Epithelial cell of prostate (primary cell): ENCODE results near the gene SKAP1.

Source experiments
- DNase-seq: peaks from one replicate; pipeline ENCODE4 v3.0.0-alpha.2; 2011; ENCODE audit warnings: low read depth, low spot score
- H3K27ac ChIP-seq: fragments of 450-650 bp; 2 replicates; pipeline ENCODE4 v1.5.1; 2017; ENCODE audit warnings: mild to moderate bottlenecking

Gene SKAP1

DNA sequence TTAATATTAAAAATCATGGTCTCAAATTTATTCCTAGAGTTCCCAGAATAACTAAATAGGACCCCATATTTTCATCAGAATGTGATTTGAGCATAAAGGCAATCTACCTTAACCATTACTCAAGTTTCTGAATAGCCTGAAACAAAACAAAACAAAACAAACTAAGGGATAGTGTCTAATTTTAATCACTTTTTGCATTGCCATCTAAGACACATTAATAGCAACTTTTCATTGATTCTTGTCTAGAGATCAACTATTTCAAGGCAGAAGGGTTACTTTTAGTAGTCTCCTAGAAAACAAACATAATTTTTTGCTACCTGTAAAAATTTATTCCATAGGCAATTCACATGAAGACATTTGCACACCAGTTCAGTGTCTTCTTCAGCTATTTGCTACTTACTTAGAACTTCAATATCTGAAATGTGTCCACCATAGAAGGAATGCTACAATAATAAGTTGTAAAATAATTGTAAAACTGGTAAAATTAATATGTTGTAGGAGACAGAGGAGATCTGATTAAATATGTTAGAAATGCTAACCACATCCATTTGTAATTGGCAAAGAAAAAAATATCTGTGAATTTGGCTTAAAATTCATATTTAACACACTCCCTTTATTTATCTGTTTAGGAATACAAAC is 94.7 kb downstream of the SKAP1 start:
- no peak for DNase-seq
- H3K27ac ChIP-seq = no peak overlapping the region

DNA sequence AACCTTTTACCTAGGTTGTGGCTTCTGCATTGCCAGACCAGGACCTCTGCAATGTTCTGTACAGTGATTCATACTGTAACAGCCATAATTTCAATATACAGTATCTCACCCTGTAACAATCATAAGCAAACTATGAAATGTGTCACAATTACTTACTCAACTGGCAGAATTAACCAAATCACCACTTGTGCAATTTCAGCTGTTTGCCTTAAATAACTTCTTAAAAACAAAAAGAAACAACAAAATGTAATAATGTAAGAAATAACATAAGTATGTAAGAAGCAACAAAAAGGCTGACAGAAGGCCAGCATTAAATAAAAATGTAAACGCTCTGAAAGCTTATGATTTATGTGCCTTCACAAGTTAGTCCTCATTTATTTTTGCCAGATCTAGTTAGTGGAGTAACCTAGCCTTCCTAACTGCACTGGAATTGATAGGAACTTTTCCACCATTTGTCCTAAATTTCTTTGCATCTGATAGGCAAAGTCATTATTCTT is 96.9 kb downstream of the SKAP1 start:
- peak; percentile 18 for DNase-seq
- H3K27ac ChIP-seq = no peak overlapping the region

- DNase-seq = no peak
- H3K27ac ChIP-seq = no peak overlapping the region
Measured at GRCh38 chr17:48330887-48331286, 99.1 kb downstream of the SKAP1 start.

DNA sequence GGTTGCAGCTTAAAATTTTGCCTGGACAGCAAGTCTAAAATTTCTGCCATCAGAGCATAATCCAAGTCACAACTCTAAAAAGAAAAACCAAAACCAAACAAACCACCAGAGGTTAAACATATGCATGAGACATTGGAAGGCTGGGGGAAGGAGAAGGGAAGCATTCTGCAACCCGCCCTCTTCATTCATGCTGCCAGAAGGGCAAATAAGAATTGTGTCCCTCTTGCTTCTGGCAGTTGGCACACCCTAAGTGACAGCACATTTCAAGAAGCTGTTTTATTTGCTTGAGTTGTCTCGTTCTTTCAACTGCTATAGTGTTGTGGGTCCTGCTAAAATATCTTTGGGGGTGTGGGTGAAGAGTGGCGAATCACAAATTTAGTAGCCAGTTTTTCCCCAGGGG is 99.6 kb downstream of the SKAP1 start:
- H3K27ac ChIP-seq = no peak overlapping the region
- no peak for DNase-seq

DNA sequence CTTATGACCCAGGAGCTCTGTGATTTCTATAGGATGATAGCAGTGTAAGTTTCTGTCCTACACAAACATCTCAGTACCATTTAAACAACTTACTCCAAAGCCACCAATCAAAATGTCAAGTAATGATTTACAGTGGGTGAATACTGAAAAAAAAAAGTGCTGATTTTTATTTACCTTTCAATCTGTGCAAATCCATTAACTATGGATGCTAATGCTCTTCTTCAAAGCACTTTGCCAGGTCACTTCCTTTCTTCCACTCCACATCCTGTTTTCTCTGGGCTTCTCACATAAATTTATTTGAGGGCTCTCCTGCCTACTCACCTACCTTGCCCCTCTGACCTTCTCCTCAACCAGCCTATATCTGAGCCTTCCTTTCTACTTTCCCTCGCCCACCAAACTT is 101.6 kb downstream of the SKAP1 start:
- H3K27ac ChIP-seq = no peak overlapping the region
- no peak for DNase-seq

DNA sequence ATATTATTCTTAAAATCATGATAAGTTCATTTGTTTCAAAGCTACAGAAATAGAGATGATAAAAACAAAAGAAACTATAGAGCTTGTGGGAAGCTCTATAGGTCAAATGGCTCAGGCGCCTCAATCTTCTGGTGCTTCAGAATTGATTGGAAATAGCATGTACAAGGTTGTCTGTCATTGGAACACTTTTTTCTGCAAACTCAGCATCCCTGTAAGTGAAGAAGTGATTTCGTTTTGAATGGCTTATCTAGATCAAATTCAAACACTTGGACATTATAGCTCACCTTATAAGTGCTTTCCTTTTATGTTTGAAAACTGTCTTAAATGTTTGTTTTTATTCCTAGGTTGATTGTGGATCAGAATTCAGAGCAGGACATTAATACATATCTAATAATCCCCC is 103.7 kb downstream of the SKAP1 start:
- no peak for DNase-seq
- no peak overlapping the region for H3K27ac ChIP-seq

GRCh38 chr17:48322060-48322459 is 108.0 kb downstream of the SKAP1 start:
- DNase-seq = no peak
- no peak overlapping the region for H3K27ac ChIP-seq

GRCh38 chr17:48317732-48318131 is 112.3 kb downstream of the SKAP1 start:
- no peak overlapping the region for H3K27ac ChIP-seq
- DNase-seq = no peak

DNA sequence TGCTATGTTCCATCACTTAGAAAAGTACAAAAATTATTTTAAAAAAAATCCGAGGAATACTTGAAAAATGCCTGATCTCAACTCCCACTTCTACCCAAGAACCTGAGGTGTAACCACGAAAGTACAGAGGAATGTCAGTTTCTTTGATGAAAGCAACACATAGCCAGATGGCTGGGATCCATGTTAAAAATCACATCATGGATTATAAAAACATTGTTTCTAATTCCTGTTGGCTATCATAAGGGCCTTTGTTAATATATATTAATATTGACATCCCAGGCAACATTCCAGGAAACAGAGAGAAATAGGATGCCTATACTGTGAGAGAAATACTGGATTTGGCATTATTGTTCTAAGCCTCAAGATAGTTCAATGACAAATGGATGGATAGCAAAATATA is 115.3 kb downstream of the SKAP1 start:
- no peak for DNase-seq

DNA sequence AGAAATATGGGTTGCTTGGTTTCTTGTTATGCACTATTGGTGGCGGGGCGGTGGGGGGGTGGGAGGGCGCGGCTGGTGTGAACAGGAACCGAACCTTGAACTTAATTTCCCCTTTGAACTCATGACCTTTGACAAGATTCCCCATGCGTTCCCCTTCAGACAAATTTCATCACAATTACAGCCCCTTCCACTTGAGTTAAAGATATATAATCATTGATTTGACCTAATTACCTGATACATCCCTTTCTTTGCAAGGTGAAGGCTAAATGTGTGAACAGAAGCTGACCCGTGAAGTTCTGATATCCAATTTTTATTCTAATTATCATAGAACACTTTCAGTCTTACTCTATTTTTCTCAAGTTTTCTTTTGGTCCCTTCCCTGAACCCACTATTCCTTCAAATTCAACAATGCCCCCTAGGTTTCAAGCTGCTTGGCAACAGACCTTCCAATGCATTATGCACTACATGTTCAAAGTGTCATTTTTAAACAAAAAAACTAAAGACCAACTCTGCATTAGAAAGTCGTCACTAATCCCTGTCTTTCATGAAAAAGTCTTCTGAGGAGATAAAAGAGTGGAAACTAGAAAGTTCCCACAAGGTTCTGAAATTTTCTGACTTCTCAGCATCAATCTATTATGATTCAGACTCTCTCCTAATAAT is 116.8 kb downstream of the SKAP1 start:
- DNase-seq = no peak
- no peak overlapping the region for H3K27ac ChIP-seq

More for the DNA sequence above, 115.3 kb downstream of the SKAP1 start:
- no peak overlapping the region for H3K27ac ChIP-seq

DNA sequence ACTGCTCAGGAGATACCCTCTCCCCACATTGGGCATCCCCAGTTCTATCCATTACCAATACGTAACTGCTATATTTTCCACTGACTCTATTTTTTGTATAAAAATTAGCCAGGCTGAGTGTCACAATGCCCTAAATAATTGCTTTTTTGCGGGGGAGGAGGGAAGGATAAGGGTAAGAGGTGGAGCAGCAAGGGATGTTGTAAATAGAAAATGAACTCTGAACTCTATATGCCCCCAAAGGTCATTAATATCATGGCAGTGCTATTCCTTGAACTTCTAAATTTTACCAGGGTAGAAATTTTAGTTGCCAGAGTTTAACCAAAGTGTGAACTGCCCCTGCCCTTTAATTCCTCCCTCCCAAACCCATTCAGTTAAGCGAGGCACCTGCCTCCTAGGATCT is 118.7 kb downstream of the SKAP1 start:
- DNase-seq = no peak

DNA sequence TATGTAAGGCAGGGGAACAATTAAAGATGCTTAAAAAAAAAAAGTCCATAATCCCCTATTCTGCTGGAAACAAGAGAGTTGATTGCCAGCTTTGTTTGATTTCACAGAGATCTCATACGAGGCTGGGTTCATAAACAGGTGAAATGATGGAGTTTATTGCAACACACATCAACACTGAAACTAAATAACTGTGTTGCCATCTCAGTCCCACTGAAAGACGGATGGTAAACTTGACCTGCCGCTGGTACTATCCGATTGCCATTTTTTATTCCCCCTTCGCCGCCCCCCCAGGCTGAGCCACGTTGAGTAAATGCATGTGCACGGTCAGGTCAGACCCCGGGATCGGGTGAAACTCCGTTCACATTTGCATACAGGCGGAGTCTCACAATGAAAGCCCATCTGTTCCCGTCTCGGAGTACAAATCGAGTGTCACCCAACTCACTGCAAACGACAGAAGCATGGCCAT is 119.2 kb downstream of the SKAP1 start:
- no peak overlapping the region for H3K27ac ChIP-seq
- DNase-seq = no peak

More for the DNA sequence above, 118.7 kb downstream of the SKAP1 start:
- no peak overlapping the region for H3K27ac ChIP-seq

- H3K27ac ChIP-seq = no peak overlapping the region
- DNase-seq = no peak
Measured at GRCh38 chr17:48308581-48308980, 121.4 kb downstream of the SKAP1 start.

GRCh38 chr17:48307814-48308411 is 122.1 kb downstream of the SKAP1 start:
- peak; percentile 12 for DNase-seq
- no peak overlapping the region for H3K27ac ChIP-seq

GRCh38 chr17:48307255-48307654 is 122.8 kb downstream of the SKAP1 start:
- H3K27ac ChIP-seq = no peak overlapping the region
- no peak for DNase-seq

DNA sequence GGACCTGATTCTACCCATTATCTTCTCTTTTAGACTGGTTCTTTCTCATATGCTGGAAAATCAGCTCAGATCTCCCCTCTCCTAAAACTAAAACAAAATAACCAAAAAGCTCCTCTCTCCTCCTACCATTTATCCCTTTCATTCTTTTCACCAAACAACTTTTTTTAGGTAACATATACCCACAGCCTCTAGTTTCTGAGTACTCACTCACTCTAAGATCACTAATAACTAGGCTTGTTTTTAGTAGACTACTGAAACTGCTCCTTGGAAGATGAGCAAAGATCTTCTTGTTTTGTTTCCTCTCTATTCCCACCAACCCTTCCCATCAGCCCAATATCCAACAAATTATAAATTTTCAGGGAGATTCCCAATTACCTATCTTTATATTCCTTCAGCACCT is 129.0 kb downstream of the SKAP1 start:
- DNase-seq = no peak
- no peak overlapping the region for H3K27ac ChIP-seq

DNA sequence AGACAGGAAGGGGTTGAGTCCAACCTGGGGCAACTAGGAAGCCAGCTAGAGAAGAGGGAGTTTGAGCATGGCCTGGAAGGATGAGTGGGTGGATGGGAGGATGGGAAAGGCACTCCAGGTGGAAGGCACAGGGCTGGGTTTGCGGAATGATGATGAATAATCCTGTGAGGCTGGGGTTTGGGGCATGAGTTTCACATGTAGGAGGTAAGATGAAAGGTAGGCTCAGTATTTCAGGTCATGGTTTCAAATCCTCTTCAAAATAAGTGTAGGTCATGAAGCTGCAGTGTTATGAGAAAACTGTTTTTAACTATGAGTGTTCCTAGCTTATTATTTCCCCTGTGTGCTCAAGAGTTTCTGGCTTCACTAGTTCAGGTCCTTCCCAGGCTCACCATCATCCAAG is 130.3 kb downstream of the SKAP1 start:
- H3K27ac ChIP-seq = no peak overlapping the region
- DNase-seq = no peak

- DNase-seq = no peak
- no peak overlapping the region for H3K27ac ChIP-seq
Measured at GRCh38 chr17:48297825-48298224, 132.2 kb downstream of the SKAP1 start.

GRCh38 chr17:48296453-48296852 is 133.6 kb downstream of the SKAP1 start:
- no peak overlapping the region for H3K27ac ChIP-seq
- DNase-seq = no peak

GRCh38 chr17:48295362-48296288 is 134.4 kb downstream of the SKAP1 start:
- DNase-seq = no peak
- H3K27ac ChIP-seq = no peak overlapping the region
